Mesenchymal stem cell (in vitro differentiated cells and primary cell): ENCODE measurements around the gene DOK5.

Experiments
- DNase-seq: peaks from one replicate; pipeline ENCODE4 v3.0.0-alpha.2; 2013
- H2AFZ ChIP-seq: one replicate; pipeline ENCODE4 v1.6.1; 2013; ENCODE audit warnings: low read depth, mild to moderate bottlenecking, control low read depth, inconsistent platforms, low read length, moderate library complexity
- H2AK5ac ChIP-seq: 2 replicates; pipeline ENCODE4 v1.6.1; 2013; ENCODE audit warnings: low read length, moderate library complexity, mild to moderate bottlenecking, inconsistent platforms; ENCODE audit not compliant: severe bottlenecking
- H2BK120ac ChIP-seq: one replicate; pipeline ENCODE4 v1.6.1; 2013; ENCODE audit warnings: low read depth, mild to moderate bottlenecking, inconsistent platforms, low read length, moderate library complexity
- H2BK12ac ChIP-seq, 2 experiments: one replicate each; pipeline ENCODE4 v1.6.1; 2013; ENCODE audit warnings: inconsistent platforms in 2 of 2, low read length in 2 of 2, mild to moderate bottlenecking in 2 of 2, moderate library complexity in 2 of 2, control low read depth in 1 of 2
- H2BK15ac ChIP-seq: one replicate; pipeline ENCODE4 v1.6.1; 2013; ENCODE audit warnings: mild to moderate bottlenecking, low read depth, inconsistent platforms; ENCODE audit not compliant: poor library complexity, severe bottlenecking
- H2BK5ac ChIP-seq: 2 replicates; pipeline ENCODE4 v1.6.1; 2013; ENCODE audit warnings: low read depth, mild to moderate bottlenecking, low read length, control low read depth, inconsistent platforms; ENCODE audit not compliant: poor library complexity, severe bottlenecking
- H3K14ac ChIP-seq, 2 experiments: one replicate each; pipeline ENCODE4 v1.6.1; 2013; ENCODE audit warnings: inconsistent platforms in 2 of 2, low read length in 2 of 2, control low read depth in 1 of 2, mild to moderate bottlenecking in 1 of 2, moderate library complexity in 1 of 2
- H3K18ac ChIP-seq, 2 experiments: one replicate each; pipeline ENCODE4 v1.6.1; 2013; ENCODE audit warnings: inconsistent platforms in 2 of 2, low read length in 2 of 2, control low read depth in 1 of 2, low read depth in 1 of 2, mild to moderate bottlenecking in 1 of 2
- H3K23ac ChIP-seq, 2 experiments: one replicate each; pipeline ENCODE4 v1.6.1; 2013; ENCODE audit warnings: inconsistent platforms in 2 of 2, low read length in 2 of 2, mild to moderate bottlenecking in 2 of 2, moderate library complexity in 2 of 2, control low read depth in 1 of 2
- H3K27ac ChIP-seq: 2 replicates; pipeline ENCODE4 v1.5.1; 2013; ENCODE audit warnings: mild to moderate bottlenecking, moderate library complexity, low read length, control low read depth, inconsistent platforms; ENCODE audit not compliant: poor library complexity, severe bottlenecking
- H3K27me3 ChIP-seq, 2 experiments: 2 replicates each; pipeline versions ENCODE4 v1.6.1 to v1.7.0; 2013; ENCODE audit warnings: low read length in 2 of 2, mild to moderate bottlenecking in 2 of 2, moderate library complexity in 2 of 2, control low read depth in 1 of 2, inconsistent platforms in 1 of 2; ENCODE audit not compliant: control insufficient read depth in 1 of 2, insufficient read depth in 1 of 2
- H3K36me3 ChIP-seq, 2 experiments: 2 replicates each; pipeline versions ENCODE4 v1.6.1 to v1.7.0; 2013; ENCODE audit warnings: low read length in 2 of 2, control low read depth in 1 of 2, inconsistent platforms in 1 of 2, low read depth in 1 of 2, mild to moderate bottlenecking in 1 of 2; ENCODE audit not compliant: insufficient read depth in 2 of 2, control insufficient read depth in 1 of 2
- H3K4ac ChIP-seq, 2 experiments: one replicate each; pipeline ENCODE4 v1.6.1; 2013; ENCODE audit warnings: inconsistent platforms in 2 of 2, low read length in 2 of 2, mild to moderate bottlenecking in 2 of 2, moderate library complexity in 2 of 2, control low read depth in 1 of 2, low read depth in 1 of 2
- H3K4me1 ChIP-seq: 2 replicates; pipeline ENCODE4 v1.6.1; 2013; ENCODE audit warnings: low read depth, low read length, control low read depth; ENCODE audit not compliant: control insufficient read depth, insufficient read depth
- H3K4me2 ChIP-seq: 2 replicates; pipeline ENCODE4 v1.6.1; 2013; ENCODE audit warnings: low read length, mild to moderate bottlenecking, inconsistent platforms; ENCODE audit not compliant: poor library complexity, severe bottlenecking
- H3K4me3 ChIP-seq, 2 experiments: 2 replicates each; pipeline versions ENCODE4 v1.5.1 to v1.7.0; 2013; ENCODE audit warnings: low read length in 2 of 2, mild to moderate bottlenecking in 2 of 2, control low read depth in 1 of 2, low read depth in 1 of 2; ENCODE audit not compliant: insufficient read depth in 1 of 2
- H3K79me1 ChIP-seq: replicated peaks from 2 replicates; pipeline ENCODE4 v1.6.1; 2013; ENCODE audit warnings: mild to moderate bottlenecking, control low read depth, low read length, inconsistent platforms; ENCODE audit not compliant: poor library complexity, severe bottlenecking
- H3K9ac ChIP-seq: 2 replicates; pipeline ENCODE4 v1.7.0; 2013; ENCODE audit warnings: mild to moderate bottlenecking, low read length, moderate library complexity
- H3K9me3 ChIP-seq: 2 replicates; pipeline ENCODE4 v1.7.0; 2013; ENCODE audit warnings: mild to moderate bottlenecking, low read length; ENCODE audit not compliant: control insufficient read depth
- H4K8ac ChIP-seq: one replicate; pipeline ENCODE4 v1.6.1; 2013; ENCODE audit warnings: inconsistent platforms, mild to moderate bottlenecking, low read length, moderate library complexity
- H4K91ac ChIP-seq: one replicate; pipeline ENCODE4 v1.6.1; 2013; ENCODE audit warnings: mild to moderate bottlenecking, low read length, inconsistent platforms
- WGBS: methylation state at CpG from one replicate; pipeline ENCODE4 v1.1.7; 2013; ENCODE audit warnings: mixed read lengths; 5-methylcytosine and 5-hydroxymethylcytosine counted together

The DOK5 gene

DNA sequence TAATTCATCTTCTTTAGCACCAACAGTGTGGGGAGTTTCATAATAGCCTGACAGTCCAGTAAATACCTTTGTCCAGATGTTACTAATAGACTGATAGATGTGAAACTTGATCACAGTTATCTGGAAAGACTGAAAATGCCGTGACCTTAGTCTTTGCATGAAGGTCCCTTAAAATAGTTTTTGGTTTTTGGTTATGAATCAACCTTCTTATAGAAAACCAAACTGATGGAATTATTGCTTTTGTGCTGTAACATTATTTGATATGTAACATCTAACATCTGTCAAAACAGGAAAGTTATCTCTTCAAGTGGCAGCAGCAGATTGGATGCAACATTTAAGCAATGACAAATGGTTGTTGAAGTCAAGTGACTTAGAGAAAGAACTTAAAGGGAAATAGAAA lies 190.4 kb downstream of the DOK5 start:
- H3K9ac ChIP-seq: no peak overlapping the region
- no peak for DNase-seq
- H3K27ac ChIP-seq: no peak overlapping the region
- no peak overlapping the region for H2BK5ac ChIP-seq
- H3K23ac ChIP-seq: no peak overlapping the region
- no peak overlapping the region for H4K91ac ChIP-seq
- no peak overlapping the region for H2BK12ac ChIP-seq
- H3K4ac ChIP-seq: no peak overlapping the region
- no peaks in the 10 kb centered on the region for H3K79me1 ChIP-seq
- no peak overlapping the region for H2AFZ ChIP-seq
- H3K14ac ChIP-seq: no peak overlapping the region
- no peak overlapping the region for H2BK120ac ChIP-seq
- WGBS: 80% methylated on average over 1 of the region's 1 CpG
- H3K27me3 ChIP-seq: no peaks in the 10 kb centered on the region
- no peak overlapping the region for H2BK15ac ChIP-seq
- no peaks in the 10 kb centered on the region for H3K4me1 ChIP-seq
- no peak overlapping the region for H2AK5ac ChIP-seq
- H3K36me3 ChIP-seq: no peaks in the 10 kb centered on the region
- H3K18ac ChIP-seq: no peak overlapping the region
- H3K9me3 ChIP-seq: no peaks in the 10 kb centered on the region
- no peak overlapping the region for H3K4me2 ChIP-seq
- no peak overlapping the region for H3K4me3 ChIP-seq
- no peak overlapping the region for H4K8ac ChIP-seq

DNA sequence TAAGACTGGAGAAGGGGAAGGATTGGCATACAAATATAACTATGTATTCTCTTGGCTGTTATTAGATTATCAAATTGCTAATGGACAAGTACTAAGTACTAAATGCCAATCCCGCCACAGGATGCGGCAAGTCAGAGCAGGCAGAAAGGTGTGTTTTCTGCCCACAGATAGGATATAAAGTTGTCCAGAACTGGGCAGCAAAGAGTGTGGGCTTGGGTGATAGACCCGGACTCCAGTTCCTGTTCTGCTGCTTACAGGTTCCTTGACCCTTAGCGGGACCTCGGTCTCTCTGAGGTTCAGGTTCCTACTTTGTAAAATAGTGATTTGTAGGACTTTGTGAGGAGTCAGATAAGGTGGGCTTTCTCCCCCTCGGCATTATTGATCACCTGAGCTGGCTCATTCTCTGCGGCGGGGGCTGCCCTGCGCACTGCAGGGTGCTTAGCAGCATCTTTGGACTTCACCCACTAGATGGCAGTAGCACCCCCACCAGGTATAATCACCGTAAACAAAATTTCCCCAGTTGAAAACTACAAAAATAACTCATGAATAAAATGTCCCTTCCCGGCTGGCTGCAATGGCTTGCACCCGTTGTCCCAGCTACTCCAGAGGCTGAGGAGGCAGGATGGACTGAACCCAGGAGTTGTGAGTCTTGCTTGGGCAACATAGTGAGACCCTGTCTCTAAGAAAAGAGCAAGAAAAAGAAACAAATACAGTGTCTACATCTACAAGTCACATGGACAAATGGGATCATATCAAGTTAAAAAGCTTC lies 193.1 kb downstream of the DOK5 start:
- H3K4ac ChIP-seq: no peak overlapping the region
- no peak for DNase-seq
- H3K27ac ChIP-seq: no peak overlapping the region
- no peak overlapping the region for H3K18ac ChIP-seq
- no peak overlapping the region for H3K23ac ChIP-seq
- no peak overlapping the region for H2BK15ac ChIP-seq
- no peak overlapping the region for H3K14ac ChIP-seq
- H4K8ac ChIP-seq: no peak overlapping the region
- no peak overlapping the region for H2BK5ac ChIP-seq
- no peaks in the 10 kb centered on the region for H3K79me1 ChIP-seq
- H2AK5ac ChIP-seq: no peak overlapping the region
- H2BK12ac ChIP-seq: no peak overlapping the region
- no peak overlapping the region for H3K9ac ChIP-seq
- no peaks in the 10 kb centered on the region for H3K4me1 ChIP-seq
- WGBS: 45% methylated on average over 11 of the region's 12 CpGs
- no peak overlapping the region for H4K91ac ChIP-seq
- H2BK120ac ChIP-seq: no peak overlapping the region
- no peak overlapping the region for H2AFZ ChIP-seq
- no peak overlapping the region for H3K4me3 ChIP-seq
- H3K4me2 ChIP-seq: no peak overlapping the region
- H3K9me3 ChIP-seq: no peaks in the 10 kb centered on the region
- H3K36me3 ChIP-seq: no peaks in the 10 kb centered on the region
- H3K27me3 ChIP-seq: peaks cover 0 to 11% of the 10 kb centered on the region in 2 experiments

DNA sequence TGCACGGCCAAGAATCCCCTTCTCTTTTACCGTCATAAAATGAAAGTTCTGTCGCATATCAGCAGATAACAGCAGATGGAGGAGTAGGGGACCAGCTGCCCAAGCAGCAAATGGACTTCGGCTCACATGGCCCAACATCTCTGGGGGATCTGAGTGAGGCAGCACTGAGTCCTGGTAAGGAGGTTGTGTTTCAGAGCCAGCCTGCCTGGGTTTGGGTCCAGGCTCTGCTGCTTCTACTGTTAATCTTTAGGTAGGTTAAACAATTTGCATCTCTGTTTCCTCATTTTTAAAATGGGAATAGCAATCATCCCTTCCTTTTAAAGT lies 193.6 kb downstream of the DOK5 start:
- peaks cover 0 to 15% of the 10 kb centered on the region in 2 experiments for H3K27me3 ChIP-seq
- no peak overlapping the region for H2BK5ac ChIP-seq
- H3K18ac ChIP-seq: no peak overlapping the region
- H2AFZ ChIP-seq: no peak overlapping the region
- H4K8ac ChIP-seq: no peak overlapping the region
- H3K36me3 ChIP-seq: no peaks in the 10 kb centered on the region
- H2BK120ac ChIP-seq: no peak overlapping the region
- H2BK15ac ChIP-seq: no peak overlapping the region
- no peaks in the 10 kb centered on the region for H3K9me3 ChIP-seq
- H3K23ac ChIP-seq: no peak overlapping the region
- H3K4me3 ChIP-seq: no peak overlapping the region
- H3K14ac ChIP-seq: no peak overlapping the region
- H2BK12ac ChIP-seq: no peak overlapping the region
- no peak overlapping the region for H3K4ac ChIP-seq
- H2AK5ac ChIP-seq: no peak overlapping the region
- no peak for DNase-seq
- H3K4me1 ChIP-seq: no peaks in the 10 kb centered on the region
- H3K9ac ChIP-seq: no peak overlapping the region
- 87% methylated on average over 4 of the region's 4 CpGs for WGBS
- H3K27ac ChIP-seq: no peak overlapping the region
- H3K79me1 ChIP-seq: no peaks in the 10 kb centered on the region
- no peak overlapping the region for H4K91ac ChIP-seq
- H3K4me2 ChIP-seq: no peak overlapping the region

DNA sequence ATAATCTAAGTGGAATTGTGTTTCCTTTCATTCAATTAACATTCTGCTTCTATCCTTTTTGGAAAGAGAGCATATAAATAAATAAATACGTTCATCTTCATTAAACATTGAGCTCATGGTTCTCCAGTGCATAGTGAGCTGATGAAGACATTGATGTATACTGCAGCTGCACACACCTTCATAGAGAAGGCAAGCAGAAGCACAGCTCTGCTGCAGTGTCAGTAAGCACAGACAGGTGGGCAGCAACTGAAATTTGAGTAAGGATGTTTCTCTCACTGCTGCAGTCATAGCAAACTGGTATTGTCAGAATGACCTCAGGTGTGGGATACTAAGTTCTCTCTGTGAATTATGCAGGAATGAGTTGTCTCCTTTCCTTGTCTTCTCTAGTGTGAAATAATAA lies 202.9 kb downstream of the DOK5 start:
- no peak overlapping the region for H3K4me3 ChIP-seq
- H3K18ac ChIP-seq: no peak overlapping the region
- H4K8ac ChIP-seq: no peak overlapping the region
- no peak overlapping the region for H2AK5ac ChIP-seq
- no peaks in the 10 kb centered on the region for H3K4me1 ChIP-seq
- H3K79me1 ChIP-seq: no peaks in the 10 kb centered on the region
- no peak overlapping the region for H3K14ac ChIP-seq
- no peak overlapping the region for H3K4ac ChIP-seq
- H3K36me3 ChIP-seq: no peaks in the 10 kb centered on the region
- H2BK120ac ChIP-seq: no peak overlapping the region
- DNase-seq: no peak
- peaks cover 0 to 29% of the 10 kb centered on the region in 2 experiments for H3K27me3 ChIP-seq
- WGBS: 40% methylated on average over 1 of the region's 1 CpG
- H3K27ac ChIP-seq: no peak overlapping the region
- no peak overlapping the region for H3K4me2 ChIP-seq
- H3K9ac ChIP-seq: no peak overlapping the region
- no peak overlapping the region for H2BK15ac ChIP-seq
- H2BK12ac ChIP-seq: no peak overlapping the region
- H2AFZ ChIP-seq: no peak overlapping the region
- no peak overlapping the region for H2BK5ac ChIP-seq
- no peak overlapping the region for H4K91ac ChIP-seq
- H3K9me3 ChIP-seq: no peaks in the 10 kb centered on the region
- H3K23ac ChIP-seq: no peak overlapping the region
